Naive thymus-derived CD4-positive, alpha-beta T cell (primary cell): ENCODE results near the gene GRM4. TPM values are rescaled to one million over a fixed set of nuclear protein-coding genes. Genes with fewer than 3 reads are reported as not detected.

ENCODE experiments used
- ATAC-seq: fragments of 150-1000 bp; cut with Tn5 transposase; 2 replicates; pipeline ENCODE4 v1.10.0; 2021; ENCODE audit warnings: mild to moderate bottlenecking, moderate library complexity
- CTCF ChIA-PET: fragments of 350-600 bp; sonication (Branson Sonifier 250); formaldehyde crosslinking; loops from one replicate; lab custom pipeline; 2021; ENCODE audit warnings: antibody characterized with exemption; lab: Charles Lee
- POLR2A ChIA-PET: fragments of 350-600 bp; sonication (Branson Sonifier 250); formaldehyde crosslinking; loops from one replicate; lab custom pipeline; 2021; ENCODE audit warnings: antibody characterized with exemption, inconsistent platforms; lab: Charles Lee
- DNase-seq, 9 donors: peaks; one replicate each; pipeline versions ENCODE4 v3.0.0 to v3.0.0-alpha.2; 2020 to 2022; ENCODE audit warnings: mixed read lengths in 1 of 9
- H3K27ac ChIP-seq: one replicate; pipeline ENCODE4 v1.7.0; 2013; ENCODE audit warnings: mild to moderate bottlenecking, low read depth, low read length, moderate library complexity
- H3K27me3 ChIP-seq, 2 donors: one replicate each; pipeline ENCODE4 v1.7.0; 2013; ENCODE audit warnings: low read length in 2 of 2, mild to moderate bottlenecking in 2 of 2, moderate library complexity in 2 of 2; ENCODE audit not compliant: control insufficient read depth in 2 of 2, insufficient read depth in 2 of 2
- H3K36me3 ChIP-seq, 3 experiments: 1 replicate in 2 of 3; 2 replicates in 1 of 3; pipeline ENCODE4 v1.7.0; 2013; ENCODE audit warnings: low read length in 3 of 3, mild to moderate bottlenecking in 3 of 3, moderate library complexity in 1 of 3; ENCODE audit not compliant: insufficient read depth in 3 of 3, control insufficient read depth in 2 of 3
- H3K4me1 ChIP-seq, 2 donors: one replicate each; pipeline ENCODE4 v1.7.0; 2013; ENCODE audit warnings: low read length in 2 of 2, mild to moderate bottlenecking in 2 of 2, moderate library complexity in 1 of 2; ENCODE audit not compliant: control insufficient read depth in 2 of 2, insufficient read depth in 2 of 2
- H3K4me3 ChIP-seq: 2 replicates; pipeline ENCODE4 v1.7.0; 2013; ENCODE audit warnings: mild to moderate bottlenecking, low read length
- H3K9me3 ChIP-seq, 3 experiments: 1 replicate in 2 of 3; 2 replicates in 1 of 3; pipeline ENCODE4 v1.7.0; 2013; ENCODE audit warnings: low read length in 3 of 3; ENCODE audit not compliant: control insufficient read depth in 2 of 3
- H3K27ac Mint-ChIP-seq, 9 donors: one replicate each; pipeline ENCODE4 v1.8.0; 2020 to 2022; ENCODE audit warnings: mixed read lengths in 9 of 9, mild to moderate bottlenecking in 8 of 9, moderate library complexity in 5 of 9, inconsistent platforms in 2 of 9
- H3K27me3 Mint-ChIP-seq, 5 donors: one replicate each; pipeline ENCODE4 v1.8.0; 2021 to 2022; ENCODE audit warnings: mixed read lengths in 5 of 5, mild to moderate bottlenecking in 1 of 5
- H3K36me3 Mint-ChIP-seq, 5 donors: one replicate each; pipeline ENCODE4 v1.8.0; 2020 to 2022; ENCODE audit warnings: mixed read lengths in 5 of 5, mild to moderate bottlenecking in 3 of 5, inconsistent platforms in 1 of 5
- H3K4me1 Mint-ChIP-seq, 7 donors: one replicate each; pipeline ENCODE4 v1.8.0; 2020 to 2022; ENCODE audit warnings: mixed read lengths in 7 of 7, mild to moderate bottlenecking in 3 of 7, inconsistent platforms in 1 of 7
- H3K4me3 Mint-ChIP-seq, 10 donors: one replicate each; pipeline ENCODE4 v1.8.0; 2020 to 2022; ENCODE audit warnings: mild to moderate bottlenecking in 10 of 10, mixed read lengths in 10 of 10, moderate library complexity in 6 of 10, inconsistent platforms in 2 of 10
- H3K9me3 Mint-ChIP-seq, 11 donors: one replicate each; pipeline ENCODE4 v1.8.0; 2020 to 2022; ENCODE audit warnings: mixed read lengths in 11 of 11, mild to moderate bottlenecking in 4 of 11, inconsistent platforms in 1 of 11, moderate library complexity in 1 of 11
- intact Hi-C, 2 donors: fragments of 100-400 bp; cut with micrococcal nuclease; formaldehyde crosslinking; loops; one replicate each; pipeline ENCODE4 v1.15.1; 2023
- polyA plus RNA-seq, 2 donors: library from polyadenylated mRNA; unstranded; fragments of 300-500 nt; fragmentation: Illumina TruSeq; gene quantifications; one replicate each; pipeline ENCODE4 v1.2.3, GENCODE V29; 2021
- total RNA-seq, 6 experiments: library from RNA in 5 of 6; stranded (reverse) in 5 of 6; gene quantifications; 1 replicate in 5 of 6; 2 replicates in 1 of 6; pipeline ENCODE4 v1.2.3 and lab custom pipeline; 2021 to 2026

GRM4 gene
- total and polyA plus RNA-seq, 7 experiments from 2014 or later: not detected

DNA sequence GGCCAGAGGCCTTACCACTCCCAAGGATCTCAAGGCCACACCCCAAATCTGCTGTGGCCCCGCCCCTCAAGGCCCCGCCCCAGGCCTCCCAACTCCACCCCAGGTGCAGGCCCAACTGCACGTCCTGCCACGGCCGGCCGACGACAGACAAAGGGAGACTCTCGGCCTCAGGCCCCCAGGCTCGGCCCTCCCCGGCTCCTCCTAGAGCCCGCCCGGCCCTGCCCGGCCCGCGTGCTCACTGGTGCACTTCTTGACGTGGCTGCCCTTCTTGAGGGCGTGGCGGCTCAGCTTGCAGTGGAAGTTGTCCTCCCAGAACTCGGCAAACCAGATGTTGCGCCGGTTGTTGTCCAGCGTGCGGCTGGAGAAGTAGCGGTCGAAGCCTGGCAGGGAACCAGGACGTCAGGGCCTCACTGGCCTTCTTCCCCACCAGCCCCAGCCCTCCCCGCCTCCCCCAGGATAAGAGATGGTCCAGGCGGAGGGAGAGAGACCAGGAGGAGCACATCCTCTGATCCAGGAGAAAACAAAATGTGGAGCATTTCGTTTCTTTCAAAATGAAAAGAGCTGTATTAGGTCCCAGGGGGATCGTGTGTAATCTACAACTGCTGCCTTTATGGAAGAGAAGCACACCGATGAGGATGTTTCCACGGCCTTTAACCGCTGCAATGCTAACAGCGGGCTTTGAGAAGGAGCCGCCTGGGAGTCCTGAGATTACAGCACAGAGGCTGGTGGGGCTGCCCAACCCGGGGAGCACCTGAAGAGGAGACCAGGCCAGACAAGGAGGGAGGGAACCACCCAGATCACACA, 89.4 kb downstream of the GRM4 start:
- Mint-ChIP-seq H3K9me3 (peaks cover 0 to 1% (median 0%) of the 10 kb centered on the region in 11 donors), H3K36me3 (no peaks in the 10 kb centered on the region), H3K4me1 (peaks cover 0 to 11% (median 0%) of the 10 kb centered on the region in 7 donors), H3K4me3 (no peak overlapping the region), H3K27ac (no peak overlapping the region), H3K27me3 (peaks cover 0 to 12% (median 0%) of the 10 kb centered on the region in 5 donors)
- H3K27ac ChIP-seq: no peak overlapping the region
- H3K9me3 ChIP-seq: no peaks in the 10 kb centered on the region
- ChIA-PET CTCF (no interaction called here), POLR2A (no interaction called here)
- intact Hi-C loops: no loop called here
- no peaks in the 10 kb centered on the region for H3K27me3 ChIP-seq
- H3K36me3 ChIP-seq: no peaks in the 10 kb centered on the region
- H3K4me1 ChIP-seq: no peaks in the 10 kb centered on the region
- H3K4me3 ChIP-seq: no peak overlapping the region
- no peak for DNase-seq
- ATAC-seq: no peak

DNA sequence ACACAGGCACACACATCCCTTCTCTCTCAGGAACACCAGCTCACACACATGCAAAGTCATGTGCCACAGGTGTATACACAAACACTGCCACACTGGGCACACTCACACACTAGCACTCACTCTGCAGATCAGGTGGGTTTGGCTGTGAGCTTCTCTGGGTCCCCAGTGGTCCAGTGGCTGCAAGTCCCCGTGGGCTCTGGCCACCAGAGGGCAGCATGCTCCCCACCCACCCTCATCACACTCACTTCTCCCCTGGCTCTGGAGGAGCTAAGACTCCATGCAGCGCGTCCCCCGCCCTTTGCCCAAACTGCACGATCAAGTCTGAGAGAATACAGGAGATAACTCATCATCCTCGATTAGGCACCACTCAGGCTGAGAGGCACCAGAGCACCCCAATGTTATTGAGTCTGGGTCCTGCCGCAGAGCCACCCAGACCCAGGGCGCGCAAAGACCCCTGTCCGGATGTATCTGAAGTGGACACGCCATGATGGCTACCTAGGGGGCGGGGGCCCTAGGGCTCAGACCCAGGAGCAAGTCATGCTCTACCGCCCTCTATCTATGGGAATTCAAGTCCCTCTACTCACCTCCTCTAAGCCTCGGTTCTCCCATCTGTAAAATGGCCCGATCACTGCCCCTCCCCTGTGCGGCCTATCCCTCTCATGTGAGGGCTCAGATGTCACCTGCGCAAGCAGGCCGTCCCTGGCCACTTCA, 90.5 kb downstream of the GRM4 start:
- H3K27me3 Mint-ChIP-seq: peaks cover 0 to 15% (median 0%) of the 10 kb centered on the region in 5 donors
- no peaks in the 10 kb centered on the region for H3K36me3 Mint-ChIP-seq
- no peaks in the 10 kb centered on the region for H3K36me3 ChIP-seq
- no peaks in the 10 kb centered on the region for H3K4me1 ChIP-seq
- no peaks in the 10 kb centered on the region for H3K9me3 ChIP-seq
- H3K27ac Mint-ChIP-seq: peak overlapping the region in 1 of 9 donors; percentile 25
- H3K27ac ChIP-seq: no peak overlapping the region
- no peak overlapping the region for H3K4me3 Mint-ChIP-seq
- H3K4me3 ChIP-seq: no peak overlapping the region
- POLR2A ChIA-PET: no interaction called here
- no peaks in the 10 kb centered on the region for H3K27me3 ChIP-seq
- intact Hi-C loops: loop anchor here in 1 of 2 donors (1.0 kb wide), 1 partner anchor 99 kb away; no protein-coding TSS in a partner anchor
- CTCF ChIA-PET: interaction anchor here (0.5 to 3.4 kb wide), 8 partner anchors 9 to 1726 kb away, joined by 3 to 27 read pairs (median 5); no protein-coding TSS in a partner anchor
- H3K9me3 Mint-ChIP-seq: peaks cover 0 to 1% (median 0%) of the 10 kb centered on the region in 11 donors
- ATAC-seq (peak; percentile 79), DNase-seq (peak; percentile 37 to 65 (median 51))
- peaks cover 0 to 11% (median 0%) of the 10 kb centered on the region in 7 donors for H3K4me1 Mint-ChIP-seq

- no peak overlapping the region for H3K27ac ChIP-seq
- CTCF ChIA-PET: interaction anchor here (0.6 to 3.4 kb wide), 4 partner anchors 17 to 165 kb away, joined by 3 to 27 read pairs (median 4); no protein-coding TSS in a partner anchor
- no peaks in the 10 kb centered on the region for H3K27me3 ChIP-seq
These were observed 92.2 kb downstream of the GRM4 start for GRCh38 chr6:34053721-34054120.

DNA sequence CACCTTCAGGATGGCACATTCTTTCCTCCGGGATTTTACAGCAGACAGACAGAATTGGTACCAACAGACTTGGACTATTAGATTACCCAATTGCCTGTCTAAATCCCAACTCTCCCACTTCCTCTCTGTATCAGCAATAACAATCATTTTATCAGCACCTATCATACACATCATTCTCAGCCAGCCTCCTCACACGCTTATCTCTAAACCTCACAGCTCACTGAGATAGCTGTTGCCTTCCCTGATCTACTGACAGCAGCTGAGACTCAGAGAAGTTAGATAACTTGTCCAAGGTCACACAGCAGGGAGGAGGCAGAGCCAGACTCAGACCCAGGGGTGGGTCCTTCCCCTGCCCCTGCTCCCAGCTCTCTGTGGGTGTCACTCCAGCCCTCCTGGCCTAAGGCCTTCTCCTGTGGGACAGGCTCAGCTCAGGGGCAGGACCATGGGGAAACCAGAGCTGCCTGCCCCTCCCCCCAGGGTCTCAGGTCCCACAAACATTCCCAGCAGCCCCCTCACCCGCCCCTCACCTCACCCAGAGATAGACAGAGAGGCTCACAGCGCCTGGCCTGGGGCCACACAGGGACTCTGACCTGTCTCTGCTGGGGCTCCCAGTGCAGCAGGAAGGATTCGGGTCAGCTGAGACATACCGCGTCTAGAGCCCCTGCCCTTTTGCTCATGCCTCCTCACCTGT, 92.8 kb downstream of the GRM4 start:
- Histone ChIP-seq H3K27me3 (no peaks in the 10 kb centered on the region), H3K9me3 (no peaks in the 10 kb centered on the region), H3K4me3 (no peak overlapping the region), H3K36me3 (no peaks in the 10 kb centered on the region), H3K27ac (no peak overlapping the region), H3K4me1 (no peaks in the 10 kb centered on the region)
- ATAC-seq (no peak), DNase-seq (no peak)
- Mint-ChIP-seq H3K27me3 (peaks cover 0 to 18% (median 3%) of the 10 kb centered on the region in 5 donors), H3K9me3 (peaks cover 0 to 4% (median 0%) of the 10 kb centered on the region in 11 donors), H3K4me3 (no peak overlapping the region), H3K27ac (no peak overlapping the region), H3K4me1 (peaks cover 0 to 11% (median 0%) of the 10 kb centered on the region in 7 donors), H3K36me3 (no peaks in the 10 kb centered on the region)
- intact Hi-C loops: no loop called here
- POLR2A ChIA-PET: no interaction called here
- CTCF ChIA-PET: interaction anchor here (0.6 to 3.4 kb wide), 2 partner anchors 102 to 1758 kb away, joined by 3 to 27 read pairs; no protein-coding TSS in a partner anchor

More at GRCh38 chr6:34053721-34054120, 92.2 kb downstream of the GRM4 start:
- peaks cover 0 to 18% (median 3%) of the 10 kb centered on the region in 5 donors for H3K27me3 Mint-ChIP-seq
- no peak for ATAC-seq
- H3K36me3 ChIP-seq: no peaks in the 10 kb centered on the region
- no peak overlapping the region for H3K4me3 Mint-ChIP-seq
- no peak for DNase-seq
- H3K4me3 ChIP-seq: no peak overlapping the region
- H3K9me3 ChIP-seq: no peaks in the 10 kb centered on the region
- peaks cover 0 to 11% (median 0%) of the 10 kb centered on the region in 7 donors for H3K4me1 Mint-ChIP-seq
- H3K36me3 Mint-ChIP-seq: no peaks in the 10 kb centered on the region
- peaks cover 0 to 2% (median 0%) of the 10 kb centered on the region in 11 donors for H3K9me3 Mint-ChIP-seq
- intact Hi-C loops: no loop called here
- H3K4me1 ChIP-seq: no peaks in the 10 kb centered on the region
- POLR2A ChIA-PET: no interaction called here
- no peak overlapping the region for H3K27ac Mint-ChIP-seq

DNA sequence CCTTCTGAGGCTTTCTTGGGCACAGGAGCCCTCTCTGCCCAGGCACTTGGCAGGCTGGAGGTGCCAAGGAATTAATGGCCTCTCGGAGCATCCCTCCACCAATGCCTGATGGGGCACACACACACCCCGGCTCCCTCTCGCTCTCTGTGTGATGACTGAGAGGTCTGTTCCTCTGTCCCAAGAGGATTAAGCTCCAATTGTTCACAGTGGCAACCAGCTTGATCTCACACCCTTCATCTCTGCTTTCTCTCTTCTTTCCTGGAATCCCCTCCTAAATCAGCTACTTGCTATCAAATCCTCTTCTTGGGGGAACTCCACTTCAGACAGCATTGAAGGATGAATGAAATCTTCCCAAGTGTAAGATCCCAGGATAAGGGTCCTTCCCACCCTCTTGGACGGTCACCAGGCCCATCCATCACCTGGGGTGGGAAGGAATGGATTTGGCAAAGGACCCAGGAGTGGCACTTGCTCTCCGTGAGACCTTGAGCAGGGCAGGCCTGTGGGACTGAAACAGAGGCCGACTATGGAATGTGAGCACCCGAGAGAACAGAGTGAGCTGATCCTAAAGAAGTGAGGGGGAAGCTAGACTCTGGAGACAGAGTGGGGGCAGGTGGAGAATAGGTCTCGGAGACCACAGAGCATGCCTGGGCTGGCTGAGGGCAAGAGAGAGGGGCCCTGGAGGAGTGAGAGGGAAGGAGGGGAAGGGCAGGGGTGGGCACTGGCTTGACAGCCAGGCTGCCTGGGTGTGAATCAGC, 93.6 kb downstream of the GRM4 start:
- no peak for ATAC-seq
- no peak for DNase-seq
- H3K27me3 Mint-ChIP-seq: peaks cover 0 to 13% (median 3%) of the 10 kb centered on the region in 5 donors
- H3K27ac ChIP-seq: no peak overlapping the region
- no peak overlapping the region for H3K4me3 ChIP-seq
- H3K4me3 Mint-ChIP-seq: no peak overlapping the region
- CTCF ChIA-PET: interaction anchor here (0.5 to 3.4 kb wide), 5 partner anchors 103 to 1757 kb away, joined by 3 to 27 read pairs (median 4); no protein-coding TSS in a partner anchor
- no peaks in the 10 kb centered on the region for H3K9me3 ChIP-seq
- POLR2A ChIA-PET: no interaction called here
- peaks cover 0 to 11% (median 0%) of the 10 kb centered on the region in 7 donors for H3K4me1 Mint-ChIP-seq
- H3K9me3 Mint-ChIP-seq: peaks cover 0 to 4% (median 0%) of the 10 kb centered on the region in 11 donors
- no peaks in the 10 kb centered on the region for H3K4me1 ChIP-seq
- no peaks in the 10 kb centered on the region for H3K36me3 Mint-ChIP-seq
- intact Hi-C loops: no loop called here
- H3K27me3 ChIP-seq: no peaks in the 10 kb centered on the region
- H3K36me3 ChIP-seq: no peaks in the 10 kb centered on the region
- H3K27ac Mint-ChIP-seq: no peak overlapping the region
